ENCODE results near the gene PPP1R10.

The PPP1R10 gene

GRCh38 chr6:30571075-30571761 is 45.8 kb downstream of the PPP1R10 start, which contains the start of gene ABCF1:
TSS of gene ABCF1 (plus strand) at chr6:30571442. CDS start at chr6:30571488, 46 bp downstream.
- TF ChIP-seq CTCF (IDR thresholded peaks at IDR 0.05; ENCODE audit: low read depth, low read length), result no peak
- TF ChIP-seq POLR2A (IDR thresholded peaks at IDR 0.05; ENCODE audit: extremely low read depth, insufficient read length), result peak; percentile 93
- peak; percentile 93 for TF ChIP-seq MYC (IDR thresholded peaks at IDR 0.05; ENCODE audit: low read depth, low read length)
- TF ChIP-seq MAX (IDR thresholded peaks at IDR 0.05; ENCODE audit: low read depth, low read length), result peak; percentile 99
- DNase-seq (ENCODE audit: low read depth), result peak; percentile 98
- peak within 1 kb of the TSS; percentile 87 for H3K4me3 ChIP-seq (ENCODE audit: low read depth, low read length)

- peak overlapping the region; percentile 74 for H3K4me3 ChIP-seq (ENCODE audit: low read depth, low read length)
- no peak for TF ChIP-seq MAX (IDR thresholded peaks at IDR 0.05; ENCODE audit: low read depth, low read length)
- TF ChIP-seq POLR2A (IDR thresholded peaks at IDR 0.05; ENCODE audit: extremely low read depth, insufficient read length), result no peak
- no peak for TF ChIP-seq CTCF (IDR thresholded peaks at IDR 0.05; ENCODE audit: low read depth, low read length)
- TF ChIP-seq MYC (IDR thresholded peaks at IDR 0.05; ENCODE audit: low read depth, low read length), result no peak
- DNase-seq (ENCODE audit: low read depth), result peak; percentile 48
These were observed 46.3 kb downstream of the PPP1R10 start for GRCh38 chr6:30570740-30571074.

- H3K4me3 ChIP-seq (ENCODE audit: low read depth, low read length), result peak overlapping the region; percentile 74
- no peak for DNase-seq (ENCODE audit: low read depth)
- TF ChIP-seq MAX (IDR thresholded peaks at IDR 0.05; ENCODE audit: low read depth, low read length) (no peak), POLR2A (IDR thresholded peaks at IDR 0.05; ENCODE audit: extremely low read depth, insufficient read length) (no peak), CTCF (IDR thresholded peaks at IDR 0.05; ENCODE audit: low read depth, low read length) (no peak), MYC (IDR thresholded peaks at IDR 0.05; ENCODE audit: low read depth, low read length) (no peak)
These were observed 46.8 kb downstream of the PPP1R10 start for GRCh38 chr6:30570263-30570662.

GRCh38 chr6:30568245-30568644 is 48.8 kb downstream of the PPP1R10 start:
- DNase-seq (ENCODE audit: low read depth), result no peak
- TF ChIP-seq MAX (IDR thresholded peaks at IDR 0.05; ENCODE audit: low read depth, low read length) (no peak), POLR2A (IDR thresholded peaks at IDR 0.05; ENCODE audit: extremely low read depth, insufficient read length) (no peak), CTCF (IDR thresholded peaks at IDR 0.05; ENCODE audit: low read depth, low read length) (no peak), MYC (IDR thresholded peaks at IDR 0.05; ENCODE audit: low read depth, low read length) (no peak)
- H3K4me3 ChIP-seq (ENCODE audit: low read depth, low read length), result no peak overlapping the region

GRCh38 chr6:30565772-30566171 is 51.3 kb downstream of the PPP1R10 start:
- TF ChIP-seq MYC (IDR thresholded peaks at IDR 0.05; ENCODE audit: low read depth, low read length), result no peak
- TF ChIP-seq POLR2A (IDR thresholded peaks at IDR 0.05; ENCODE audit: extremely low read depth, insufficient read length), result no peak
- no peak for TF ChIP-seq MAX (IDR thresholded peaks at IDR 0.05; ENCODE audit: low read depth, low read length)
- TF ChIP-seq CTCF (IDR thresholded peaks at IDR 0.05; ENCODE audit: low read depth, low read length), result no peak
- no peak for DNase-seq (ENCODE audit: low read depth)
- H3K4me3 ChIP-seq (ENCODE audit: low read depth, low read length), result no peak overlapping the region
